ENCODE data around the gene MED13. TPM values are rescaled to one million over a fixed set of nuclear protein-coding genes. Genes with fewer than 3 reads are reported as not detected.

The MED13 gene
- total RNA-seq, 2 experiments from 2014 or later = 36.2 to 36.4 TPM

DNA sequence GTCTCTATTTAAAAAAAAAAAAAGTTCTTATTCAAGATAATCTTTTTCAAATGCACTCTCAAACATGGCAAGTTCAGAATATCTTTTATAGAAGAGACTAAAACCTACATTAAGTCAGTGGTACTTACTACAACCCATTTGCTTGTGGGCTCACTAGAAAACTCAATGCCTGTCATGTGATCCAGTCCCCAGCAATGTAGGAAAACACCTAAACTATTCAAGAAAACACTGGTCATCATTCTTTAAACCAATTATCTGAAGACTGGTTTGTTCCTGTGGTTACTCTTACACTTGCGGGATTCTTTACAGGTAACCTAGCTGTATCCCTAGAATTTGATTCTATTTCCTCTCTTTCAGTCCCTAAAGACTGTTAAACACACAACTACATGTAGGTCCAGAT, 19.6 kb downstream of the MED13 start:
- POLR2A ChIA-PET = no interaction called here
- CTCF ChIA-PET = interaction anchor here (0.7 to 1.6 kb wide), 3 partner anchors 16 to 594 kb away, joined by 3 read pairs; no protein-coding TSS in a partner anchor

DNA sequence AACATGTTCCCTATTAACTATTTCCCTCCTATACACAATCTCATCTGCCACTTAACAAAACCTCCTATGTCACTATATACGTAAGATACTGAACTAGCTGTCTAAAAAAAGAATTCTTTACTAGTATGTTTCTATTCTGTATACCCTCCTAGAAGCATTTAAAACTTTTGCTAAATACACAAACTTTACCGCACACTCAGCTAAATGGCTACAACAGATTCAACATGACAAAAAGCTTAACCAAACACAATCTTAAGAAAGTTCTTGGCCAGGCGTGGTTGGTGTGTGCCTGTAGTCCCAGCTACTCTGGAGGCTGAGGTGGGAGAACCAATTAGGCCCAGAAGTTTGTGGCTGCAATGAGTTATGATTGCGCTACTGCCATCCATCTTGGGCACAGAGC, 20.0 kb downstream of the MED13 start:
- POLR2A ChIA-PET = no interaction called here
- H3K4me1 Mint-ChIP-seq (ENCODE audit: low read depth) = peaks cover 49% of the 10 kb centered on the region
- H3K27ac Mint-ChIP-seq = no peak overlapping the region
- DNase-seq (no peak), ATAC-seq (no peak)
- no peak overlapping the region for H3K4me3 Mint-ChIP-seq
- H3K9me3 Mint-ChIP-seq = no peaks in the 10 kb centered on the region
- no peaks in the 10 kb centered on the region for H3K27me3 Mint-ChIP-seq
- TF ChIP-seq, protein P1, sequence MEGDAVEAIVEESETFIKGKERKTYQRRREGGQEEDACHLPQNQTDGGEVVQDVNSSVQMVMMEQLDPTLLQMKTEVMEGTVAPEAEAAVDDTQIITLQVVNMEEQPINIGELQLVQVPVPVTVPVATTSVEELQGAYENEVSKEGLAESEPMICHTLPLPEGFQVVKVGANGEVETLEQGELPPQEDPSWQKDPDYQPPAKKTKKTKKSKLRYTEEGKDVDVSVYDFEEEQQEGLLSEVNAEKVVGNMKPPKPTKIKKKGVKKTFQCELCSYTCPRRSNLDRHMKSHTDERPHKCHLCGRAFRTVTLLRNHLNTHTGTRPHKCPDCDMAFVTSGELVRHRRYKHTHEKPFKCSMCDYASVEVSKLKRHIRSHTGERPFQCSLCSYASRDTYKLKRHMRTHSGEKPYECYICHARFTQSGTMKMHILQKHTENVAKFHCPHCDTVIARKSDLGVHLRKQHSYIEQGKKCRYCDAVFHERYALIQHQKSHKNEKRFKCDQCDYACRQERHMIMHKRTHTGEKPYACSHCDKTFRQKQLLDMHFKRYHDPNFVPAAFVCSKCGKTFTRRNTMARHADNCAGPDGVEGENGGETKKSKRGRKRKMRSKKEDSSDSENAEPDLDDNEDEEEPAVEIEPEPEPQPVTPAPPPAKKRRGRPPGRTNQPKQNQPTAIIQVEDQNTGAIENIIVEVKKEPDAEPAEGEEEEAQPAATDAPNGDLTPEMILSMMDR (IDR thresholded peaks at IDR 0.05) = no peak
- intact Hi-C loops (cut with micrococcal nuclease) = no loop called here
- H3K36me3 Mint-ChIP-seq (ENCODE audit: low read depth) = peaks cover 37% of the 10 kb centered on the region
- CTCF ChIA-PET = interaction anchor here (1.2 to 1.9 kb wide), 3 partner anchors 16 to 21 kb away, joined by 3 to 5 read pairs (median 3); partner anchors contain the start of gene MED13

More for the DNA sequence above, 19.6 kb downstream of the MED13 start:
- intact Hi-C loops (cut with micrococcal nuclease) = no loop called here
- H3K9me3 Mint-ChIP-seq = no peaks in the 10 kb centered on the region
- no peak overlapping the region for H3K27ac Mint-ChIP-seq
- TF ChIP-seq, protein P1 (IDR thresholded peaks at IDR 0.05) = no peak
- DNase-seq (no peak), ATAC-seq (no peak)
- peaks cover 36% of the 10 kb centered on the region for H3K36me3 Mint-ChIP-seq (ENCODE audit: low read depth)
- peaks cover 49% of the 10 kb centered on the region for H3K4me1 Mint-ChIP-seq (ENCODE audit: low read depth)
- no peak overlapping the region for H3K4me3 Mint-ChIP-seq
- H3K27me3 Mint-ChIP-seq = no peaks in the 10 kb centered on the region

- Mint-ChIP-seq H3K4me3 (no peak overlapping the region), H3K4me1 (ENCODE audit: low read depth) (peaks cover 47% of the 10 kb centered on the region), H3K9me3 (no peaks in the 10 kb centered on the region), H3K36me3 (ENCODE audit: low read depth) (peaks cover 39% of the 10 kb centered on the region), H3K27ac (no peak overlapping the region), H3K27me3 (no peaks in the 10 kb centered on the region)
- TF ChIP-seq, protein P1 (IDR thresholded peaks at IDR 0.05) = no peak
- no peak for DNase-seq
- CTCF ChIA-PET = interaction anchor here (0.7 to 1.9 kb wide), 2 partner anchors 10 to 22 kb away, joined by 3 to 5 read pairs; partner anchors contain the start of gene MED13
- no peak for ATAC-seq
- intact Hi-C loops (cut with micrococcal nuclease) = no loop called here
- POLR2A ChIA-PET = no interaction called here
Measured at GRCh38 chr17:62043602-62044001, 21.5 kb downstream of the MED13 start.

DNA sequence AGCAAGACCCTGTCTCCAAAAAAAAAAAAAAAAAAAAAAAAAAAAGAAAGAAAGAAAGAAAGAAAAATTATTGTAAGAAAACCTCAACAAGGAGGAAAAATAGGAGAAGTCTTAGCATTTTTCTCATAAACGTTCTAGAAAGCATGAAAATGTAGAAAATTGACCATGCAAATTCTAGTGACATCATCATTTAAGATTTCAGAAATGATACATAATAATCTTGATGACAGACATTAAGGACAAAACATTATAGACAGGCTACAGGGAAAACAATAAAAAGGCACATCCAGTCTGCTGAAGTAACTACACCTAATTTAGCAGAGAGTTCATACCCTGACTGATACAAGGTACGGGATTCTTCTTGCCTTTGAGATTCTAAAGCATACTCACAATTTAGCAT, 21.9 kb downstream of the MED13 start:
- H3K9me3 Mint-ChIP-seq = no peaks in the 10 kb centered on the region
- CTCF ChIA-PET = interaction anchor here (1.9 kb wide), 1 partner anchor 23 kb away, joined by 5 read pairs; the partner anchor contains the start of gene MED13
- no peak overlapping the region for H3K4me3 Mint-ChIP-seq
- intact Hi-C loops (cut with micrococcal nuclease) = no loop called here
- POLR2A ChIA-PET = no interaction called here
- no peak overlapping the region for H3K27ac Mint-ChIP-seq
- TF ChIP-seq, protein P1 (IDR thresholded peaks at IDR 0.05) = no peak
- H3K36me3 Mint-ChIP-seq (ENCODE audit: low read depth) = peaks cover 34% of the 10 kb centered on the region
- no peaks in the 10 kb centered on the region for H3K27me3 Mint-ChIP-seq
- H3K4me1 Mint-ChIP-seq (ENCODE audit: low read depth) = peaks cover 45% of the 10 kb centered on the region
- no peak for DNase-seq
- no peak for ATAC-seq

GRCh38 chr17:62038248-62038647, 26.8 kb downstream of the MED13 start:
- TF ChIP-seq, protein P1 (IDR thresholded peaks at IDR 0.05) = no peak
- DNase-seq (no peak), ATAC-seq (no peak)
- no peaks in the 10 kb centered on the region for H3K27me3 Mint-ChIP-seq
- POLR2A ChIA-PET = no interaction called here
- H3K9me3 Mint-ChIP-seq = no peaks in the 10 kb centered on the region
- no peak overlapping the region for H3K27ac Mint-ChIP-seq
- no peak overlapping the region for H3K4me3 Mint-ChIP-seq
- CTCF ChIA-PET = interaction anchor here (1.0 kb wide), 1 partner anchor 28 kb away, joined by 4 read pairs; no protein-coding TSS in a partner anchor
- peaks cover 37% of the 10 kb centered on the region for H3K36me3 Mint-ChIP-seq (ENCODE audit: low read depth)
- peaks cover 29% of the 10 kb centered on the region for H3K4me1 Mint-ChIP-seq (ENCODE audit: low read depth)
- intact Hi-C loops (cut with micrococcal nuclease) = no loop called here
